HCT116 (cell line): ENCODE results near the gene CHST3. TPM values are rescaled to one million over a fixed set of nuclear protein-coding genes. Genes with fewer than 3 reads are reported as not detected.

Source experiments
- ATAC-seq: fragments of 200-7000 bp; cut with Tn5 transposase; 2 replicates; pipeline ENCODE4 v1.9.1; 2020; ENCODE audit warnings: mild to moderate bottlenecking, moderate library complexity
- BruUV-seq: library from RNA; stranded (reverse); fragments of 400-500 nt; replicated peaks from 2 replicates; lab custom pipeline; 2021; lab: Mats Ljungman, UMichigan
- CTCF ChIA-PET: fragments of 300-600 bp; sonication (Branson Sonifier 250); formaldehyde crosslinking; loops from one replicate; lab custom pipeline; 2021; ENCODE audit warnings: antibody characterized with exemption; lab: Charles Lee
- POLR2A ChIA-PET: fragments of 300-600, 350-600 bp; sonication (Branson Sonifier 250); formaldehyde crosslinking; loops from one replicate; lab custom pipeline; 2021; ENCODE audit warnings: antibody characterized with exemption; lab: Charles Lee
- RAD21 ChIA-PET, 2 experiments: fragments of 300-600 bp; sonication (Branson Sonifier 250); formaldehyde crosslinking; loops; one replicate each; lab custom pipeline; 2023; ENCODE audit warnings: low total read pairs in 2 of 2; ENCODE audit not compliant: uncharacterized antibody in 2 of 2, unreplicated experiment in 2 of 2, low non-redundant PET in 1 of 2; lab: Charles Lee
- DNase-seq: peaks from one replicate; pipeline ENCODE4 v3.0.0-alpha.2; 2010; ENCODE audit warnings: low read depth, low spot score
- H2AFZ ChIP-seq: fragments of 200-600 bp; shearing (Covaris generic), sonication (generic); 2 replicates; pipeline ENCODE4 v1.6.1; 2017; ENCODE audit warnings: low read depth, mixed run types, mixed read lengths, antibody characterized with exemption, low read length; ENCODE audit not compliant: poor library complexity, severe bottlenecking
- H3K27ac ChIP-seq: 2 replicates; pipeline ENCODE4 v1.5.1; 2012; ENCODE audit warnings: low read depth, low read length
- H3K27me3 ChIP-seq: fragments of 200-600 bp; sonication (generic); 2 replicates; pipeline ENCODE4 v1.6.1; 2016; ENCODE audit warnings: mixed run types, low read length, mixed read lengths; ENCODE audit not compliant: insufficient read depth
- H3K36me3 ChIP-seq, 2 experiments: fragments of 200-500 bp in 1 of 2; fragments of 200-600 bp in 1 of 2; sonication (Bioruptor generic) in 1 of 2; sonication (generic) in 1 of 2; 2 replicates each; pipeline versions ENCODE4 v1.5.1 to v1.6.1; 2014 to 2016; ENCODE audit warnings: low read length in 2 of 2, inconsistent platforms in 1 of 2, mixed read lengths in 1 of 2, mixed run types in 1 of 2; ENCODE audit not compliant: insufficient read depth in 2 of 2, control insufficient read depth in 1 of 2
- H3K4me1 ChIP-seq, 2 experiments: fragments of 200-600 bp in 1 of 2; sonication (generic) in 1 of 2; 2 replicates each; pipeline versions ENCODE4 v1.5.1 to v1.6.1; 2012 to 2017; ENCODE audit warnings: low read length in 2 of 2, inconsistent platforms in 1 of 2, mild to moderate bottlenecking in 1 of 2, mixed read lengths in 1 of 2, mixed run types in 1 of 2, moderate library complexity in 1 of 2; ENCODE audit not compliant: insufficient read depth in 2 of 2, control insufficient read depth in 1 of 2
- H3K4me2 ChIP-seq: fragments of 200-600 bp; sonication (generic); 2 replicates; pipeline ENCODE4 v1.6.1; 2017; ENCODE audit warnings: mixed run types, low read length, mixed read lengths
- H3K4me3 ChIP-seq, 2 experiments: fragments of 200-600 bp in 1 of 2; sonication (generic) in 1 of 2; replicated peaks in 1 of 2; 2 replicates each; pipeline ENCODE4 v1.5.1; 2011 to 2016; ENCODE audit warnings: low read length in 2 of 2, control low read depth in 1 of 2, low read depth in 1 of 2, mild to moderate bottlenecking in 1 of 2, mixed read lengths in 1 of 2, mixed run types in 1 of 2
- H3K79me2 ChIP-seq: fragments of 200-600 bp; sonication (generic); 2 replicates; pipeline ENCODE4 v1.6.1; 2017; ENCODE audit warnings: mild to moderate bottlenecking, mixed run types, low read length, moderate library complexity, mixed read lengths; ENCODE audit not compliant: insufficient read depth
- H3K9ac ChIP-seq: fragments of 200-600 bp; sonication (generic); 2 replicates; pipeline ENCODE4 v1.6.1; 2016; ENCODE audit warnings: low read length, mixed read lengths
- H3K9me2 ChIP-seq: fragments of 200-600 bp; sonication (generic), shearing (Covaris generic); 2 replicates; pipeline ENCODE4 v1.6.1; 2017; ENCODE audit warnings: mixed run types, mild to moderate bottlenecking, moderate library complexity; ENCODE audit not compliant: insufficient read depth
- H3K9me3 ChIP-seq, 2 experiments: fragments of 200-500 bp in 1 of 2; fragments of 200-600 bp in 1 of 2; sonication (Bioruptor generic) in 1 of 2; sonication (generic) in 1 of 2; 2 replicates each; pipeline ENCODE4 v1.6.1; 2014 to 2017; ENCODE audit warnings: low read length in 2 of 2, mixed read lengths in 2 of 2, inconsistent platforms in 1 of 2, low read depth in 1 of 2, mild to moderate bottlenecking in 1 of 2, mixed run types in 1 of 2, moderate library complexity in 1 of 2; ENCODE audit not compliant: control insufficient read depth in 1 of 2, insufficient read depth in 1 of 2
- H4K20me1 ChIP-seq: fragments of 200-600 bp; sonication (generic), shearing (Covaris generic); 2 replicates; pipeline ENCODE4 v1.6.1; 2017; ENCODE audit warnings: mixed run types, mild to moderate bottlenecking, moderate library complexity; ENCODE audit not compliant: insufficient read depth
- CBX3 ChIP-seq: IDR thresholded peaks from 2 replicates; pipeline ENCODE4 v1.6.1; 2012; ENCODE audit warnings: low read depth
- CEBPB ChIP-seq: IDR thresholded peaks from 2 replicates; pipeline ENCODE4 v1.6.1; 2012; ENCODE audit warnings: low read depth
- ELF1 ChIP-seq: IDR thresholded peaks from 2 replicates; pipeline ENCODE4 v1.6.1; 2012; ENCODE audit warnings: low read depth, borderline replicate concordance
- EZH2phosphoT487 ChIP-seq: fragments of 200-600 bp; IDR thresholded peaks from 2 replicates; pipeline ENCODE4 v1.6.1; 2018; ENCODE audit warnings: antibody characterized with exemption, borderline replicate concordance
- JUND ChIP-seq: IDR thresholded peaks from 2 replicates; pipeline ENCODE4 v1.6.1; 2012
- POLR2AphosphoS5 ChIP-seq: IDR thresholded peaks from 2 replicates; pipeline ENCODE4 v1.6.1; 2011; ENCODE audit warnings: mild to moderate bottlenecking, low read depth, low read length, moderate library complexity
- SP1 ChIP-seq: IDR thresholded peaks from 2 replicates; pipeline ENCODE4 v1.6.1; 2012; ENCODE audit warnings: low read depth
- SRF ChIP-seq: IDR thresholded peaks from 2 replicates; pipeline ENCODE4 v1.6.1; 2012; ENCODE audit warnings: low read depth
- TCF7L2 ChIP-seq: IDR thresholded peaks from 2 replicates; pipeline ENCODE4 v1.7.0; 2011; ENCODE audit warnings: borderline replicate concordance, inconsistent platforms; ENCODE audit not compliant: insufficient read depth, insufficient read length; ENCODE audit errors: extremely low read depth
- ZFX ChIP-seq: fragments of 450-650 bp; IDR thresholded peaks from 2 replicates; pipeline ENCODE4 v1.6.1; 2017
- intact Hi-C: fragments of 100-400 bp; cut with micrococcal nuclease; formaldehyde crosslinking; loops from 2 replicates; pipeline ENCODE4 v1.10.0; 2022
- total RNA-seq: library from RNA; stranded (reverse); gene quantifications from one replicate; pipeline ENCODE4 v1.2.1, GENCODE V29; 2021; ENCODE audit not compliant: unreplicated experiment
- TF ChIP-seq, protein P1 (sequence below): IDR thresholded peaks from 2 replicates; pipeline ENCODE4 v1.6.1; 2012
- TF ChIP-seq, protein P2 (sequence below): IDR thresholded peaks from 2 replicates; pipeline ENCODE4 v1.6.1; 2012

Gene CHST3
- total RNA-seq, 1 experiment from 2014 or later = 10.6 TPM

DNA sequence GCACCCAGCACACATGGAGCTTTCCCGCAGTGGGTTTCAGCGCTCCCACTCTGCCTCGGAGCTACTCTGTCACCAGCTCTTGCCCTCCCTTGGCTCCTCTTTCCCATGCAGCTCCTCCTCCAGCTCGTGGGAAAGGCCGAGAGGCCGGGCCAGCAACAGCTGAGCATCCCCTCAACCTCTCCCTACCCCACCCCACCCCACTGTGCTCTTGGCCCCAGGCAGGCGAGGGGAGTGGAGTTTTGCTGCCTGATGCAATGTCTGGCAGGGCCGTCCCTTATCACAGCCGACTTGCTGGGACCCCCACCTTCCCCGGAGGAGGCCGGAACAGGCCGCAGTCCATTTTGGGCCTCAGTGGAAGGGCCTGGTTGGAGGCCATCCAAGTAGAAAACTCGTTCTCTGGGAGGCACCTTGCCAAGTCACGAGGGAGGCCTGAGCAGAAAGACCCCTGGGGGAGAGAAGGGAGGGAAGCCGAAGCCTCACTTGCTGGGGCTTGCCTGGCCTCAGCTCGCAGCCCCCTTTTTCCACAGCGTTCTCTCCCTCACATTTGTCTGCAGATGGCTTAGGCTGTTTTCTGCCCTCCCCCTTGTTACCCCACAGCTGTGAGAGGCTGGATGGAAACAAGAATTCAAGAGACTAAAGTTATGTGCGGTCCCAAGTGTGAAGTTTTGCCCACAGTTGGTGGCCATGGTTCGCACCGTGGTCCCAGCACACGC lies 35.3 kb downstream of the CHST3 start (continued):
- TF ChIP-seq, protein P1, sequence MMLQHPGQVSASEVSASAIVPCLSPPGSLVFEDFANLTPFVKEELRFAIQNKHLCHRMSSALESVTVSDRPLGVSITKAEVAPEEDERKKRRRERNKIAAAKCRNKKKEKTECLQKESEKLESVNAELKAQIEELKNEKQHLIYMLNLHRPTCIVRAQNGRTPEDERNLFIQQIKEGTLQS = no peak
- no peak for TF ChIP-seq ELF1
- TF ChIP-seq JUND = no peak
- TF ChIP-seq ZFX = no peak
- no peak for TF ChIP-seq POLR2AphosphoS5
- no peak for TF ChIP-seq SRF
- TF ChIP-seq EZH2phosphoT487 = no peak
- no peak for TF ChIP-seq SP1
- TF ChIP-seq CEBPB = no peak

DNA sequence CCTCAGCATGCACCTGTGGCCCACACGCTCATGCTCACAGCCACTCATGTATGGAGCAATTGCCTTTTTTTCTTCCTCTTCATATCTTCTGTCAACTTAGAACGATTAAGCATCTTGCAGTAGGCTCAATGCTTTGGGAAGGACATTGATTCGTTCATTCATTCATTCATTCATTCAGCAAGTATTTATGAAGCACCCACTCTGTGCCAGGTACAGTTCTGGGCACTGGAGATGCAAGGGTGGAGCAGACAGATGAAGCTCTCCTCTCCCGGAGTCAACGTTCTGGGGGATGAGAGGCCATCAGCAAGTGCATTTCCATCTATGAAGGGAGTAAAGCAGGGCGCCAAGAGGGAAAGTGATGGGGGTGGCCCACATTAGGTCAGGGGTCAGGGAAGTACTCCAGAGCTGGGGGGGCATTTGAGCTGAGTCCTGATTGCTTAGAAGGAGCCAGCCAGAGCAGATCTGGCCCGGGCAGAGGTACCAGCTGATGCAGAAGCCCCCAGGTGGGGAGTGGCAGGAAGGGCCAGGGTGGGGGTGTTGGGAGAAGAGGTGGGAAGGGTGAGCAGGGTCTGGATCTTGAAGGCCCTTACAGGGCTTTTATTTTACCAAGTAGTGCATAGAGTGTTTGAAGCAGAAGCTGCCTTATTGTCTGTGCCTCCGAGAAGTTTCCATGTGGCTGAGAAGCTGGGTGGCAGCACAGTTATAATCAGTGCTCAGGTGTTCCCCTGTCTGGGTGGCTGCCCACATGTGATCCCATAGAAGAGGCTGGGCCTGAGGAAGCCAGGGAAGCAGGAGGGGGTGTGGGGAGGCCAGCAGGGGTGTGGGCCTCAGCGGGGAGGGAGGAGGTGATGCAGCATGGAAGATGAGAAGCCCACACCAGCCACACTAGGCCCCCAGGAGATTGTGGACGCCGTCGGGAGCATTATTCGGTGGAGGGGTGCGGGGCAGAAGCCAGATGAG lies 36.2 kb downstream of the CHST3 start:
- Histone ChIP-seq H3K4me3 (no peak overlapping the region), H3K79me2 (peaks cover 20% of the 10 kb centered on the region), H3K9me3 (no peaks in the 10 kb centered on the region), H3K27me3 (no peaks in the 10 kb centered on the region), H3K9ac (no peak overlapping the region), H3K9me2 (no peaks in the 10 kb centered on the region), H2AFZ (no peak overlapping the region), H3K36me3 (no peaks in the 10 kb centered on the region), H3K4me1 (peaks cover 11 to 25% of the 10 kb centered on the region in 2 experiments), H3K4me2 (no peak overlapping the region), H3K27ac (no peak overlapping the region), H4K20me1 (no peaks in the 10 kb centered on the region; the same call in 1 of the 2 replicates)
- DNase-seq = no peak
- intact Hi-C loops = no loop called here
- RAD21 ChIA-PET = no interaction called here
- TF ChIP-seq SRF (no peak), TCF7L2 (no peak), POLR2AphosphoS5 (no peak), CBX3 (no peak)
- TF ChIP-seq, protein P2, sequence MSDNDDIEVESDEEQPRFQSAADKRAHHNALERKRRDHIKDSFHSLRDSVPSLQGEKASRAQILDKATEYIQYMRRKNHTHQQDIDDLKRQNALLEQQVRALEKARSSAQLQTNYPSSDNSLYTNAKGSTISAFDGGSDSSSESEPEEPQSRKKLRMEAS = no peak
- POLR2A ChIA-PET = no interaction called here
- CTCF ChIA-PET = interaction anchor here (1.5 kb wide), 1 partner anchor 104 kb away, joined by 5 read pairs; no protein-coding TSS in a partner anchor
- no peak for ATAC-seq
- no TSS peak for BruUV-seq
